Endothelial cell of umbilical vein (primary cell): Measurements from ENCODE around the gene PIGW. TPM values are rescaled to one million over a fixed set of nuclear protein-coding genes. Genes with fewer than 3 reads are reported as not detected.

Experiments used
- BruUV-seq: library from RNA; stranded (reverse); fragments of 400-500 nt; replicated peaks from 2 replicates; lab custom pipeline; 2021; lab: Mats Ljungman, UMichigan
- CTCF ChIA-PET: fragments of 300-600, 350-600 bp; sonication (Branson Sonifier 250); formaldehyde crosslinking; loops from one replicate; lab custom pipeline; 2021; ENCODE audit warnings: antibody characterized with exemption, inconsistent platforms; lab: Charles Lee
- POLR2A ChIA-PET: fragments of 300-600, 350-600 bp; sonication (Branson Sonifier 250); formaldehyde crosslinking; loops from one replicate; lab custom pipeline; 2021; ENCODE audit warnings: antibody characterized with exemption, inconsistent platforms; lab: Charles Lee
- DNase-seq: peaks from one replicate; pipeline ENCODE4 v3.0.0-alpha.2; 2011; ENCODE audit warnings: low read depth, low spot score
- FAIRE-seq: peaks from 2 replicates; lab custom pipeline; 2011; peaks lifted over from hg19 to GRCh38; lab: Jason Lieb, UNC
- H2AFZ ChIP-seq: 2 replicates; pipeline ENCODE4 v1.6.0; 2012; ENCODE audit warnings: low read depth, low read length, control low read depth, inconsistent platforms
- H3K27ac ChIP-seq: 2 replicates; pipeline ENCODE4 v1.5.1; 2011; ENCODE audit warnings: low read depth, mild to moderate bottlenecking, control low read depth, low read length, moderate library complexity; ENCODE audit not compliant: insufficient read depth
- H3K27me3 ChIP-seq, 2 experiments: 2 replicates each; pipeline versions ENCODE4 v1.6.0 to v1.6.1; 2011; ENCODE audit warnings: low read length in 2 of 2, mixed read lengths in 1 of 2; ENCODE audit not compliant: control insufficient read depth in 2 of 2, insufficient read depth in 2 of 2
- H3K36me3 ChIP-seq, 2 experiments: 2 replicates in 1 of 2; 3 replicates in 1 of 2; pipeline ENCODE4 v1.5.1; 2011; ENCODE audit warnings: low read length in 2 of 2, mild to moderate bottlenecking in 1 of 2, moderate library complexity in 1 of 2; ENCODE audit not compliant: control insufficient read depth in 2 of 2, insufficient read depth in 2 of 2; ENCODE audit errors: extremely low read depth in 1 of 2
- H3K4me1 ChIP-seq: 3 replicates; pipeline ENCODE4 v1.5.1; 2011; ENCODE audit warnings: mild to moderate bottlenecking, low read length; ENCODE audit not compliant: control insufficient read depth, insufficient read depth; ENCODE audit errors: extremely low read depth
- H3K4me2 ChIP-seq: 2 replicates; pipeline ENCODE4 v1.6.1; 2011; ENCODE audit warnings: low read length, control low read depth, mixed read lengths; ENCODE audit not compliant: insufficient read depth
- H3K4me3 ChIP-seq, 3 experiments: fragments of 200-600 bp in 1 of 3; sonication (generic), shearing (Covaris generic) in 1 of 3; replicated peaks in 1 of 3; 2 replicates each; pipeline ENCODE4 v1.5.1; 2011 to 2016; ENCODE audit warnings: control low read depth in 3 of 3, low read length in 3 of 3, mild to moderate bottlenecking in 2 of 3, inconsistent platforms in 1 of 3, low read depth in 1 of 3, moderate library complexity in 1 of 3; ENCODE audit not compliant: insufficient read depth in 1 of 3
- H3K79me2 ChIP-seq: 2 replicates; pipeline ENCODE4 v1.6.0; 2012; ENCODE audit warnings: low read length, inconsistent platforms; ENCODE audit not compliant: control insufficient read depth, insufficient read depth
- H3K9ac ChIP-seq: replicated peaks from 2 replicates; pipeline ENCODE3; 2011; ENCODE audit warnings: low read length, control low read depth; ENCODE audit not compliant: insufficient read depth; ENCODE audit errors: extremely low read depth
- H3K9me1 ChIP-seq: replicated peaks from 3 replicates; pipeline ENCODE4 v1.6.0; 2011; ENCODE audit warnings: mild to moderate bottlenecking, low read length; ENCODE audit not compliant: control insufficient read depth, insufficient read depth; ENCODE audit errors: extremely low read depth
- H3K9me3 ChIP-seq: replicated peaks from 2 replicates; pipeline ENCODE4 v1.5.1; 2012; ENCODE audit warnings: low read length, inconsistent platforms; ENCODE audit not compliant: control insufficient read depth, insufficient read depth
- H4K20me1 ChIP-seq: replicated peaks from 2 replicates; pipeline ENCODE3; 2011; ENCODE audit warnings: mild to moderate bottlenecking, low read length; ENCODE audit not compliant: control insufficient read depth, insufficient read depth; ENCODE audit errors: extremely low read depth
- CTCF ChIP-seq, 2 donors: IDR thresholded peaks; 1 replicate in 1 of 2; 2 replicates in 1 of 2; pipeline ENCODE4 v1.5.1; 2011; ENCODE audit warnings: low read length in 2 of 2, mild to moderate bottlenecking in 2 of 2, moderate library complexity in 2 of 2, control low read depth in 1 of 2, inconsistent platforms in 1 of 2, low read depth in 1 of 2; ENCODE audit not compliant: insufficient read depth in 1 of 2; ENCODE audit errors: extremely low read depth in 1 of 2
- EZH2 ChIP-seq: IDR thresholded peaks from 2 replicates; pipeline ENCODE4 v1.6.1; 2012; ENCODE audit warnings: borderline replicate concordance, low read depth, mild to moderate bottlenecking, moderate library complexity, low read length, inconsistent platforms; ENCODE audit not compliant: severe bottlenecking
- FOS ChIP-seq: IDR thresholded peaks from 2 replicates; pipeline ENCODE4 v1.6.1; 2011; ENCODE audit warnings: mild to moderate bottlenecking, low read length, moderate library complexity, borderline replicate concordance; ENCODE audit not compliant: insufficient read depth
- GATA2 ChIP-seq: IDR thresholded peaks from 2 replicates; pipeline ENCODE4 v1.7.0; 2011; ENCODE audit warnings: low read depth, mild to moderate bottlenecking, moderate library complexity, mixed read lengths, low read length; ENCODE audit not compliant: insufficient read length, insufficient read depth
- JUN ChIP-seq: IDR thresholded peaks from 2 replicates; pipeline ENCODE4 v1.6.1; 2011; ENCODE audit warnings: borderline replicate concordance, low read depth; ENCODE audit not compliant: insufficient read length, insufficient read depth
- MAX ChIP-seq: IDR thresholded peaks from 2 replicates; pipeline ENCODE4 v1.6.1; 2011; ENCODE audit not compliant: insufficient read depth, insufficient read length
- MYC ChIP-seq: IDR thresholded peaks from one replicate; pipeline ENCODE4 v1.6.1; 2011; ENCODE audit warnings: mild to moderate bottlenecking, low read depth, low read length
- POLR2A ChIP-seq: IDR thresholded peaks from 2 replicates; pipeline ENCODE4 v1.6.1; 2012; ENCODE audit warnings: low read depth, mild to moderate bottlenecking, control low read depth, low read length
- POLR2AphosphoS5 ChIP-seq: IDR thresholded peaks from 2 replicates; pipeline ENCODE4 v1.6.1; 2012; ENCODE audit warnings: low read depth, mild to moderate bottlenecking, control low read depth, low read length, moderate library complexity; ENCODE audit not compliant: insufficient read depth
- dilution Hi-C: fragments of 300-500 bp; cut with MboI; formaldehyde crosslinking; loops from one replicate; pipeline ENCODE4 v1.15.0; 2019; ENCODE audit warnings: low sequenced_read_pairs; ENCODE audit not compliant: extremely low pct_ligation_motif_present
- intact Hi-C: fragments of 100-400 bp; cut with micrococcal nuclease; formaldehyde crosslinking; loops from one replicate; pipeline ENCODE4 v1.10.0; 2022
- polyA plus RNA-seq, 4 experiments: library from polyadenylated mRNA; depleted of rRNA in 3 of 4; stranded (reverse) in 3 of 4; unstranded in 1 of 4; fragments of >200 nt; gene quantifications; 2 replicates each; pipeline versions ENCODE4 v1.2.1 to v1.2.3, GENCODE V29; 2011 to 2012; ENCODE audit warnings: missing spikeins in 1 of 4
- total RNA-seq: library from RNA; stranded (reverse); gene quantifications from 2 replicates; pipeline ENCODE4 v1.2.3, GENCODE V29; 2021

Gene PIGW
- total and polyA plus RNA-seq, 2 donors (not counting 3 experiments of a cell fraction or from before 2014, with no cell fraction given): 5.9 to 13.1 TPM

DNA sequence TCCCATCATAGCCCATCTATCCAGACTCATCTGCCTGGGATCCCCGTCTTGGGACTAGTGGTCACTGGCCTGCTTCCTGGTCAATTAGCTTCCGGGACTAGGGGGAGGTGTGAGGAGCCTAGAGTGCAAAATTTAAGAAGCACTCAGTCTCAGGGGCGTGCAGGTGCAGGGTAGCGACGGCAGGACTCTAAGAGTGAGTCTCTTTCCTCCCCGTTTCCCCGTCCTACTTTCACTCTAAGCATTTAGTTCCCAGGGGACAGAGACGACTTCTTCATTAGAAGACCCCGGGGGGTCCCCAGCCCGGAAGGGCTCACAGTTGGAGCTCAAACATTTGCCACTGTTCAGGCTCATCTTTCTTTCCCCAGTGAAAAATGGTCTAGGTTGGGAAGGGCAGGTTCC lies 49.0 kb upstream of the PIGW start:
- no peak for FAIRE-seq
- H3K9me3 ChIP-seq: no peaks in the 10 kb centered on the region
- intact Hi-C loops: loop anchor here (1.0 kb wide), 1 partner anchor 48 kb away; the partner anchor contains the start of genes MYO19 and PIGW
- no peak for TF ChIP-seq GATA2
- TF ChIP-seq EZH2: no peak
- no peak for TF ChIP-seq MAX
- TF ChIP-seq FOS: no peak
- no peak for TF ChIP-seq POLR2AphosphoS5
- no peak for TF ChIP-seq POLR2A
- TF ChIP-seq CTCF (IDR thresholded peaks at IDR 0.05; ENCODE audit: extremely low read depth in 1 of 2, insufficient read depth in 1 of 2, low read depth in 1 of 2, low read length in 2 of 2): no peak
- no peak for TF ChIP-seq JUN
- TF ChIP-seq MYC: no peak
- peak overlapping the region; percentile 4 for H3K9ac ChIP-seq
- peaks cover 0 to 9% of the 10 kb centered on the region in 2 experiments for H3K27me3 ChIP-seq
- no peak overlapping the region for H3K27ac ChIP-seq
- H3K4me2 ChIP-seq: peak overlapping the region; percentile 78
- H4K20me1 ChIP-seq: no peaks in the 10 kb centered on the region
- no peaks in the 10 kb centered on the region for H3K36me3 ChIP-seq
- no peak for DNase-seq
- peak overlapping the region; percentile 93 for H2AFZ ChIP-seq
- H3K9me1 ChIP-seq: no peaks in the 10 kb centered on the region
- POLR2A ChIA-PET: interaction anchor here (0.6 kb wide), 1 partner anchor 1066 kb away, joined by 5 read pairs; no protein-coding TSS in a partner anchor
- H3K4me3 ChIP-seq: peak overlapping the region in 2 of 3 experiments; percentile 59 to 96
- BruUV-seq: no TSS peak
- CTCF ChIA-PET: interaction anchor here (0.6 to 1.0 kb wide), 3 partner anchors 9 to 25 kb away, joined by 3 read pairs; no protein-coding TSS in a partner anchor
- peaks cover 17% of the 10 kb centered on the region for H3K4me1 ChIP-seq
- H3K79me2 ChIP-seq: peaks cover 18% of the 10 kb centered on the region
- dilution Hi-C loops: no loop called here
